NCI-H2029 (cell line): ENCODE data around the gene RASGEF1B.

ENCODE experiments used
- DNase-seq: peaks from one replicate; lab custom pipeline; 2025; lab: John Stamatoyannopoulos, UW

RASGEF1B gene

DNA sequence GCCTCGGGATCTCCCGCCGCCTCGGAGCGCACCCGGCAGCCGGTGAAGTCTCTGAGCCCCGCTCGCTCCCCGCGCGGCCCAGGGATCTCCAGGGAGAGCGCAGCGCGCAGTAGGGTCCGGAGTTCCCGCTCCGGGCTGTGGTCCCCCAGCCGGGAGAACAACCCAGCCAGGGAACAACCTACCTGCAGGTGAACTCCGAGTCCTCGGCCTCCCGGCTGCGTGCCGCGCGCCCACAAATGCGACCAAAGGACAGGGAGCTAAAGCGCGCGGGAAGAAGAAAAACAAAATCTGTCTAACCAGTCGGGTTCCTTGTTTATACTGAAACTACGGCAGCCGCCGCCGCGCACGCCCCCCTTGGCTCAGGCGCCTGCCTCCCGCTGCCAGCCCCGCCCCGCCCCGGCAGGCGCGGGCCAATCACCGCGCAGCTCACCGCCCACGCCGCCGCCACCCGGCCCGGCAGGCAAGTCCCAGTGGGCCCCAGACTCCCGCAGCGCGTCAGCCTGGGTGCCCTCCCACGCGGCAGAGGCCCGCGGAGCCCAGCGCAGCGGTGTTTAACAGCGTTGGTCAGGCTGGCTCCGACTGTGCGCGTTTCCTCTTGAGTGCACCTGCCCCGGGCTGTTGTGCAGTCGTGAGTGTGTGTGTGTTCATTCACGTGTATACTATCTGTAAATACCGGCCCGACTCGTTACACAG, at the start of gene RASGEF1B:
Gene RASGEF1B, minus strand, starts transcription at position 320 of the 693 bp plus-strand sequence. CDS start 12,399 bp downstream, outside the sequence.
- DNase-seq, result peak; percentile 87

DNA sequence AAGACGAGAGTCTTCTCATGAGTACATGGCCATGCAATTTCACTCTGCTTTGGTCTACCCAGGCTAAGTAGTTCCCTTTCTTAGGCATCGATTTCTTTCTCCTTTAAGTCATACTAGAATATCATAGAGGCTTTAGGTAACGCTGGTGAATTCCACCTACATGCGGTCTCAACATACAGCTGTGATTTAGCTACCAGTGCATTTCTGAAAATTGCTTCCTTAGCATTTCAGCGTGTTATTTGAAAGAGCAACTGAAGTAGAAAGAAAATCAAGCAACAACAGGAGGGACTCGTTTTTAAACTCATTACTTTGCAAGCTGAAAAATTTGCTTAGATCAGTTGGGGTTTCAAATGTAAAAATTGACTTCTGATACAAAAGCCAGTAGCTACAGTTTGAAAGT, 48.1 kb upstream of the RASGEF1B start:
- DNase-seq, result no peak

DNA sequence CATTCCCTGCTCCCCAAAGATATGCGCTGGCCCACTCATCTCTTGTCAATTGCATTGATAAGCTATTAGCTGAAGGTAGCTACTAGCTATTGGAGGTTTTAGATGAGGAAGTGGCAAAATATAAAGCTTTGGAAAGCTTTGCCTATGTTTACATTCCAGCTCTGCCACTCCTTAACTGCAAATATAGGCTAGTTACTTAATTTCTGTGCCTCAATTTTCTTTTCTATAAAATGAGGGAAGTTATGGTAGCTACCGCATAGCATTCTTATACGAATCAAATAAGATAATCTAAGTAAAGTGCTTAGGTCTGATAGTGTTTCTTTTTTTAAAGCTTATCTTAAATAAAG, 47.7 kb upstream of the RASGEF1B start:
- no peak for DNase-seq

DNA sequence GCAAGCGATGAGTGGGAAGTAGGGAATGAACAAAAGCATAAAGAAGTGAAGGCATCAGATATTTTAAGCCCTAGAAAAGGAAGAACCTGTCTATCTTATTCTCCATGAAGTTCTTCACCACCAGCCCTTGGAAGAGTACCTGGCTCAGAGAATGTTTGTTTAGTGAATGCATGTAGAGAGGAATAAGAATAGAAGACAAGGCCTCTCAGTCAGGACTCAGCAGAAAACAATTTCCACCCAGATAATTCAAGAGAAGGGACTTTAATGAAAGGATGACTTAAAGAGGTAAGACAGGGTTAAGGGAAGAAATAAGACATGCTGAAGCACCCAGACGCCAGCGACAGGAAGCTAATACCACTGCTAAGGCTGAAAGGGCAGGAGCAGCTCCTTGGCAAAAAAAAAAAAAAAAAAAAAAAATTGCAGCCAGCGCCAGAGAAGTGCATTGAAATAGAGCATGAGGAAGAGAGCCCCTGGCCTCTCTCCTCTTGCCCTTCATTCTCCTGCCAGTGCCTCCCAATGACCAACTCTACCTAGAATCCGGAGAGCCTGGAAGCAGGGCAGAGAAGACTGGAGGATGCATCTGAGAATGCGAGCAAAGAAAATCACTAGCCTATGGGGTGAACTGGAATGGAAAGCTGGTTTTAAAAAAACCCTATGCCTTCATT, 47.2 kb upstream of the RASGEF1B start:
- no peak for DNase-seq

DNA sequence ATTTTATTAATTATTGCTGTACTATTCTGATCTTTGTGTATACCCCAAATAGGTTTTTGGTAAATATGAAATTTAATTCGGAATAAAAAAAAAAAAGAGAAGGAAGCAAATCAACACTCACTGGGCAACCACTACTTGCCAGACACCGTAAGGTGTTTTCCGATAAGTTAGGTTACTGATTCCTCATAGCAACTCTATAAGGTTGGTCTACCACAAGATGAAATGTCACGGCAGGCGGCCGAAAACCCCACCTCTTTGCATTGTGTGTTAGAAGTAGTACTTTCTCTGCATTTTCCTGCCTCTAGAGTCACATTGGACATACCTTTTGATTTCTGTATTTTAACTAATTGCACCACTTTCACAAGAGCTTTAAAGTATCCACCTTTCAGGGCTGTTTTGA, 44.5 kb upstream of the RASGEF1B start:
- no peak for DNase-seq

DNA sequence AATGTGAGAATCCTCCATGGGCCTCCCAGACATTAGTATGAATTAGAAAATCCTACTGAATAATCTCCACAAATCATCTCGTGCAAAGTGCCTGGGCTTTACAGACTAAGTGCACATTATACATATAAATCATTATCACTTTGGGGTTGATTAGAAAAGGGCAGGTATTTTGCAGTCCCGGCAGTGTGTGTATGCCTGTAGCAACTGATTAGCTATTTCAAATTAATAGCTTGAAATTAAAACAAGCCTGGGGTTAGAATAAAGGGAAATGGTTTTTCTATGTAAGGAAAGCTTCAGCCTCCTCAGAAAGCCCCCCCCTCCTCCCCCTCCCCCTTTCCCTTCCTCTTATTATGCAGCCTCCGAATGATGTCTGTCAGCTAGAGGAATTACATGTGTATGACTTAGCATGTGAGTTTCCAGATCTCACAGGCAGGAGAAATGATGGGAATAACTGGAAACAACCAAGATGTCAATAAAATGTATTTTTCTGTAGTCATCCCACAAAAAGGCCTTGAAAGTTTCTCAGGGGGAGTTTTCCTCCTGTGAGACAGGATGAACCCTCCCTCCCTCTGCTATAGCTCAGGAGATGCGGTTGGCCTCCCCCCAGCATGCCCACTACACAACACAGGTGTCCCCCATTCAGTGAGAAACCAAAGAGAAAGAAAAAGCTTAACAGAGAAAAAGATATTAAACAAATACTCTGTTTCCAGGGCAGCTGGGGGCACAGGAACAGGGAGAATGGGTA, 41.2 kb upstream of the RASGEF1B start:
- DNase-seq, result no peak

DNA sequence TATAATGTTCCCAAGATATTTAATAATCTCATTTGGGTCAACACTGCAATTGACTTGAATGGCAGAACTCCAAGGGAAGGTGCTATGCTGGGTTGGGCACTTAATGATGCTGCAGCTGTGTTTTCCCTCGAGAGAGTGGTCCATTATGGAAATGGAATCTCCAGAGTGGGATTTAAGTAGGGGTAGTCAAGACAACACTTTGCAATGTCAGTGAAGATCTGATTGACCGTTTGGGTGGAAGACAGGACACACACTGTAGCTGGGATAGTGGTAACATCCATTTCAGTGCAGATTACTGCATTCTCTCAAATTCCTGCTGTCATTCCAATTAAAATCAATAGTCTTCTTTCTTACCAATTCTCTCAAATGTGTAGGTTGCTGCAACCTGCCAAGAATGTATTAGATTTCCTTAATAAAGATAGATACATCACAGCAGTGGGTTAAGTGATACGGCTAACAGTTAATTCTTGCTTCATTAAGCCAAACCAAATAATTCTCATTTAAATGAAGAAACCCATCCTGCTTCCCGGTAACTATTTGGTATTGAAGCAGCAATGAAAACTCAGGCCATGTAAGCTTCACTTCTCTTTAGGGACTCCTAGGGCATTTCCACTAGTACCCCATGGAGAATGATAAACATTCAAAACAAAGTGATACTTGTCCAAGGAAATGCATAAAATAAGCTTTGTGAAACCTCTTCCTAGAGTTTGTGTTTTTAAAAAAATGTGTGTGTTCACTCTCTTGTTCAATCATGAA, 40.5 kb upstream of the RASGEF1B start:
- DNase-seq, result no peak

DNA sequence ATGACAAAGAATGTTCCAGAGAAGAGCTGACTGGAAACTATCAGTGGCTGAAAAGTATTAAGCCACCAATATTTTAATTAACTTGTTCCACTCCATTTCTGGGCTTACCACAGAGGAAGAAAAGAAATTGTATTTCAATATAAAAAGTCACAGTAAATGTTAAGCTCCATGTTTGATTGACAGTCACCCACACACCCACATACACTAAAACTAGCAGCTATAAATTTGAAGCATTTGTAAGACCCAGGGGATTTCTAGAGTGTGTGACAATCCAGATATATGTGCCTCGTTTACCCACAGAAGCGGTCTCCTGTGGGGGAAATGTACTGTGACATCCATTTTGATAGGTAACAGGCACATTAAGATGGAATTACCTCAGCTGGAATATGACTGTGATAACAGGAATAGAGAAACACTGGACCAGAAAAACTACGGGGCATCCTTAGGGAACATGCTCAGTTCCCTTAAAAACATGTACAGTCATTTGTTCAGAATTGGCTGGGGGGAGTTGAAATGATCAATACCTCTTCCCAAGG, 39.0 kb upstream of the RASGEF1B start:
- no peak for DNase-seq

DNA sequence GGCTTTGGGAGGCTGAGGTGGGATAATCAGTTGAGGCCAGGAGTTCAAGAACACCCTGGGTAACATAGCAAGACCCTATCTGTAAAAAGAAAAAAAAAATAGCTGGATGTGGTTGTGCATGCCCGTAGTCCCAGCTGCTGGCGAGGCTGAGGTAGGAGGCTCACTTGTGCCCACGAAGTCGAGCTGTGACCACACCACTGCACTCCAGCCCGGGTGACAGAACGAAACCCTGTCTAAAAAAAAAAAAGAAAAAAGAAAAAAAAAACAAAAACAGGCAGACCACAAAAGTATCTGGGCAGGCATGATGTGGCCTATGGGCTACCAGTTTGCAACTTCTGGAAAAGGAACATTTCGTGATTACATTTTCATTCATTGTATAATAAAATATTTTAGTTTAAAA, 38.1 kb upstream of the RASGEF1B start:
- no peak for DNase-seq

DNA sequence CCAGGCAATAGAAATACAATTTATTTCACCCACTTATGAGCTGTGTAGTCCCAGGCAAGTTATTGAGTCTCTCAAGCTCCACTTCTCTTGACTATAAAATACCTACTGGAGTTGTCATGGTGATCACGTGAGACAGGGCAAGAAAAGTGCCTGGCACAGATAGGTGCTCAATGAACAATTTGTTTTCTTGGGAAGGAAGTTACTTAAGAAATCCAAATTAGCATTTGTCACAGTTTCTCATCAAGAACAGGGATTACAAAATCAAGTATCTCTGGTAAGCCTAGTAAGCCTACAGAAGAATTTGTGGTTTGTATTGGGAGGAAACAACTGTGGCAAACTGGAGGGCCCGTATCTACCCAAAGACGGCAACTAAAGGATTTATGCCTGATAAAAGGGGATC, 37.5 kb upstream of the RASGEF1B start:
- no peak for DNase-seq

DNA sequence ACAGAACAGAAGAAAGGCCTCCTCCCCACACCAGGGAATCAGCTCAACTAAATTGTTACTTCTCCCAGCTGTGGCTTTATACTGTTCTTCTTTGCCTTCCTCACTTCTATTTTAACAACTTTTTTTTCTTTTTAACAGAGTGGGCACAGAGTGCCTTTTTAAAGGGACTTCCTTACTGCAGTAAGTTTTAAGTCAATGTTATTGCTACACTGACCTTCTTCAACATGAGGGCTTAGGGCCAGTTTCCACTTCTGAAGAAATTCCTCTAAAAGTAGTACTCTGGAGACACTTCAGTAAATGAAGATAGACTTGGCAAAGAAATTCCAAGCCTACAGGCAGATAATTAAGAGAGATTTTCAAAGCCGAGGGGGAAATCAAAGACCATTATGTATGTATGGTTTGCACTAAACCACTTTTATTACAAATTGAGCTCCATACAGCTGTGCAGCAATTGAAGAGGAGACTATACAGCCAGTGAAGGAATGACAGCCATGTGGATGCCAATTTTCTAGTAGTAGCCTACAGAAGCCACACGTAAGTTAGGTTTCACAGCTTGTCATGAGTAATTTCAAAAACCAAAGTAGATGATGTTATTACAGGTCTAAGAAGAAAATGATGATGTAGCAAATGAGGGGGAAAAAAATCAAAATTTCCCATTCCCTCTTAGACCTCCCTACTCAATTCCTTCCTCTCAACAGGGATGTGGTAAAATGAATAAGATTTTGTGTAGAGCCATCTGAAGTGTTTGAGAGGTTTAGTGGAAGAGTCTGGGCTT, 36.9 kb upstream of the RASGEF1B start:
- DNase-seq, result no peak

DNA sequence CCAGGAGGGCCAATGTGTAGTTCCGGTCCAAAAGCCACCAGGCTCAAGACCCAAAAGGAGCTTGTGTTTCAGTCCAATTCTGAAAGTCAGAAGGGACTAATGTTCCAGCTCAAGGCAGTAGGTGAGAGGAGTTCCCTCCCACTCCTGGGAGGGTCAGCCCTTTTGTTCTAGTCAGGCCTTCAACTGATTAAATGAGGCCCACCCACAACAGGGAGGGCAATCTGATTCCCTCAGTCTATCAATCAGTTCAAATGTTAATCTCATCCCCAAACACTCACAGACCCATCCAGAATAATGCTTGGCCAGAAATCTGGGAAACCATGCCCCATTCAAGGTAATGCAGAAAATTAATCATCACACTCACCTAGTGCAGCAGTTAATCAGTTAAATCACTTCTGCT, 35.8 kb upstream of the RASGEF1B start:
- DNase-seq, result no peak

DNA sequence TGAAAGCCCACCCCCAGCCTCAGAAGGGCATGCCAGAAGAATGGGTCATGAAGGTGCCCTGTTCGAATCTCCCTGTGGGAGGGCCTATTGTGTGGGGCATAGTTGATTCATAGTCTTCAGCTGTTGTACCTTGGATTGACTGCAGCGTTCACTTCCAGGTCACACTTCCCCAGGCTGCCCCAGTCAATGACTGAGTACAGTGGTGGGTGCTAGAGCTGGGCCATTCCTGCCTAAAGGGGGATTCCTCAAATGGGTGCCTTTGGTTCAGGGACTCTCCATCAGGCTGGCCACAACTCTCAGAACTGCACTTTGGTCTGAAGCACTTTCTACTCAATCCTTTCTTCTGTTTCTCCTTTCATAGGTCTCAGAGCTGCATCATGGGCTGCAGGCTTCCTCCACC, 35.0 kb upstream of the RASGEF1B start:
- DNase-seq, result no peak

DNA sequence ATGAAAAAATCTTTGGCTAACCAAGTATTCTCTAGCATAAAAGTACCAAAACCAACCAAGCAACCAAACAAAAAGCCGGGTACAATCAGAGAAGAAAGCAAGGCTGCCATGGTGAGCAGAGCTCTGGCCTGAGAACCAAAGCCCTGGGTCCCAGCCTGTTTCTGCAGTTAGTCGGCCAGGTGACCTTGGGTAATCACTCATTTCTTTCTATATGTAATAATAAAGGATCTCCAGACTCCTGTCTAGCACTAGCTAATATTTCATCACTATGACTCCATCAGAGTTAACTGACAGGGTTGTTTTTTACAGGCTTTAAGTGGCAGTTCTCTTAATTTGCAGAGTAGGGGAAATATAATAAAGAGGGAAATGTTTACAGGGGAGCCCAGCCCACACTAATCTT, 34.0 kb upstream of the RASGEF1B start:
- no peak for DNase-seq

DNA sequence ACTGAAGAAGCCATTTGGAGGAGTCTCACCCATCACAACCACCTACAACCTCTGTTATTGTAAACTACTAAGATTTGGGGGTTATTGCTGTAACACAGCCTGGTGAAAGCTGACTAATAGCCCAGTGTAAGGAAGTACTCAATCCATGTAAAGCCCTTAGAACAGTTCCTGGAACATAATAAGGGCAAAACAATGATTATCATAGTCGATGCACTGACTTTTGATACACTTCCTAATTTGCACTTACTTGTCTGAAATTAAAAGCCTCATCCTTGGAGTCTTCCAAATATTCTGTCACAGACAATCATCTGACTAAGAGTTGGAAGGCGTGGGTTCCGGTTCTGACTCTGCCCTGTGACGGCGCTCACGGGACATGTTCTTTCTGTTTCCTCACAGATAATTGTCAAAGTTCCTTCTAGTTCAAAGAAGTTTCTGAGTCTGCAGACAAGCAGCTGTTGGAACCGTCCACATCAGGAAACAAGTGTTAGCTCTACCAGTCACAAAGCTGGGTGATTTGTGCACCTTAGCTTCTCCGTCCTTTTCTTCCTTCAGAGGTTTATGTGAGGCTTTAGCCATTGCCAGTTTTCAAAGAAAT, 33.4 kb upstream of the RASGEF1B start:
- DNase-seq, result no peak

DNA sequence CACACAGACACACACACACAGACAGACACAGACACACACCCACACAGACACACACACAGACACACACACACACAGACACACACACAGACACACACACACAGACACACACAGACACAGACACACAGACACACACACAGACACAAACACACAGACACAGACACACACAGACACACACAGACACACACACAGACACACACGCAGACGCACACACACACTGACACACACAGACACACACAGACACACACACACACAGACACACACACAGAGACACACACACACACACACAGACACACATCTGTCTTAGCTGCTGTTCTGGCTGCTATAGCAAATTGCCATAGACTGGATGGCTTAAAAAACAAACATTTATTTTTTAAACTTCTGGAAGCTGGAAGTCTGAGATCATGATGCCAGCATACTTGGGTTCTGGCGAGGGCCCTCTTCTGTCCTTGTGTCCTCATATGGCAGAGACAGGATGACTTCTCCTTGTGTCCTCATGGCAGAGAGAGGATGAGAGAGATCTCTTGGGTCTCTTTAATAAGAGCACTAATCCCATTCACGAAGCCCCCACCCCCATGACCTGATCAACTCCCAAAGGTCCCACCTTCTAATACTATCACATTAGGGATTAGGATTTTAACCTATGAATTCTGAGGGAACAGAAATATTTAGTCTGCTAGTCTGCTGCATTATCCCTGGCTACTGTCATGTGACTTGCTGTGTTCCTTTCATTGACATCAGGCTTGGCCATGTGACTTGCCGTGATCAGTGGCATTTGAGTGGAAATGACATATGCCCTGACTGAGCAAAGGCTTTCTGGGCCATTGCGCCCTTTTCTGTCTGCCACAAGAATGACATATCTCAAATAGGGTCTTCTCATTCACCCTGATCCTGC, 32.7 kb upstream of the RASGEF1B start:
- DNase-seq, result no peak

DNA sequence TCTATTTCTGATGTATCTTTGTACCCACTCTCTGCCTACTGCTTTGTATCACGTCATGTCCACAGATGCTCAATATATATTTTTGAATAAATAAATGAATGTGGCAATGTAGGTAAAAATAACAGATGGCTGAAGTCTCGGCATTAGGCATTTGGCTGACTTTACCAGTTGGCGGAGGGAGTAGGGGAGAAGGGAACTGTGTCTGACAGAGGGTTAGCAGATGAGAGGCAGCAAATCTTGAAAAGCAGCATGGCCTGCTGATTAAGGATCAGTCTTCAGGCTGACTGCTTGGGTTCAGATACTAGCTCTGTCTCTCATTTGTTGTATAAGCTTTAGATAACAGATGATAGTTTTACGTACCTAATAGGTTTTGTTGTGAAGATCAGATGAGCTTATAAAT, 31.9 kb upstream of the RASGEF1B start:
- DNase-seq, result no peak

DNA sequence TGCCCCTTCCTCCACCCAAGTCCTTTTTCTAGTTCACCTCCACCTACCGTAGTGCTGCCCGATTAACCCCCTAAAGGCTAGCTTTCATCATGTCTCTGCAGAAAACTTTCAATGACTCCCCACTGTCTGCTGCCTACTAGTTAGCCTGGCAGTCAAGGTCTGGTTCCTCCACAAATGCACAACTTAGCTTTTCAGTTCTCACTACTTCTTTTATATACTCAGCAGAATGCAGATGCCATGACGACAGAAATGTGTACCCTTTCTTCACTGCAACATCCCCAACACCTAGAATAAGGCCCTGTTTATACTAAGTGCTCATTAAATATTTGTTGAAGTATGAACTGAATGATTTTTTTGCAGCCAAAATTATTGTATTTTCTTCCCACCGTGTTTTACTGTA, 30.9 kb upstream of the RASGEF1B start:
- no peak for DNase-seq

DNA sequence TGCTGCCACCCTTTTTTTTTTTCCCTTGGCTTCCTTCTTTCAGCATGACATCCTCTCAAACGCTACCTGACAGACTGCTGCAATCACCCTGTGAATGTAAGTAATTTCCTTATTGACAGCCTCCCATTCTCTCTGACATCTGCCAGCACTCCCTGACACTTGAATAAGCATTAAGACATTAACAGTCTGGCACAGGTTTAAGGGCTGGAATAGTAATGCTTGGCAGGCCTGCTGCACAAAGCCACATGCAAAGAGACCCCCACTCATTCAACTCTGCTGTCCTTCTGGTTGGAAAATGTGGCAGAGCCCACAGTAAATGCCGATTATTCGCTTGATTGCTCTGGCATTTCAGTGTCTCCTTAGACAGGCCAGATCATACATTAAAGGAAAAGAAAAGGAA, 28.1 kb upstream of the RASGEF1B start:
- peak; percentile 38 for DNase-seq

DNA sequence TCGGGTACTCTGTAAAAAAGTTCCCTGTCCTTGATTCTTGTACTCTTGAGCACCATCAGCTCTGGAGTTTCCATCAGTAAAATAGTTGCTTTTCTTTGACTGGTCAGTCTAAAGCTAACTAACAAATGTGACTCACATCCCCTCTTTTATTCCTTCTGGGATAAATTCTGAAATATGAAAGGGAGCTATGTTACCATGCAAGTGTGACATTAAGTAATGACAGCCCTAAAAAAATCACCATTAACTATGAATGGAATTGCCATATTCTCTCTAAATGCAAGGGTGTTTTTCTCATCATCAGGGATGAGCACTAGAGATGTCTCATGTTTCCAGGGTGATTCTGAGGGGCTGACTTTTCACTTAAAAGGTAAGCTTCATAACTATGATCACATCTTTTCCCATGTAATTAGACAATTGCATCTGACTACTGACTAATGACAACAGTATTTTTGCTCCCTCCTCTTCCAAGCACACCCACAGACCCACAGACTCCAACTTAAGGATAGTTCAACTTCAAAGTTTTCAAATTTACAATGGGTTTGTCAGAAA, 26.9 kb upstream of the RASGEF1B start:
- no peak for DNase-seq
